Loucy (cell line): ENCODE results near the gene SPACA9.

Experiments
- H2AFZ ChIP-seq: fragments of 200-600 bp; sonication (generic); 2 replicates; pipeline ENCODE4 v1.6.0; 2016; ENCODE audit warnings: antibody characterized with exemption, mild to moderate bottlenecking, low read length, moderate library complexity
- H3F3A ChIP-seq: fragments of 200-600 bp; 2 replicates; pipeline ENCODE4 v1.6.0; 2016; ENCODE audit warnings: antibody characterized with exemption, low read depth, mild to moderate bottlenecking
- H3K27me3 ChIP-seq: fragments of 200-600 bp; sonication (generic); 2 replicates; pipeline ENCODE4 v1.6.1; 2014; ENCODE audit warnings: low read length, mild to moderate bottlenecking; ENCODE audit not compliant: insufficient read depth, poor library complexity, severe bottlenecking
- H3K36me3 ChIP-seq: fragments of 200-600 bp; sonication (generic); 2 replicates; pipeline ENCODE4 v1.6.1; 2016; ENCODE audit warnings: low read length; ENCODE audit not compliant: insufficient read depth
- H3K4me1 ChIP-seq: fragments of 200-600 bp; sonication (generic); 2 replicates; pipeline ENCODE4 v1.5.1; 2014; ENCODE audit warnings: low read length, mild to moderate bottlenecking; ENCODE audit not compliant: insufficient read depth, poor library complexity, severe bottlenecking
- H3K4me2 ChIP-seq: fragments of 200-600 bp; sonication (generic); 2 replicates; pipeline ENCODE4 v1.6.0; 2014; ENCODE audit warnings: antibody characterized with exemption, low read length, low read depth, mild to moderate bottlenecking; ENCODE audit not compliant: poor library complexity, severe bottlenecking
- H3K4me3 ChIP-seq: fragments of 200-600 bp; sonication (generic); 2 replicates; pipeline ENCODE4 v1.5.1; 2014; ENCODE audit warnings: low read length, mild to moderate bottlenecking, mixed read lengths; ENCODE audit not compliant: poor library complexity, severe bottlenecking
- H3K79me2 ChIP-seq: fragments of 200-600 bp; sonication (generic); 2 replicates; pipeline ENCODE4 v1.6.1; 2014; ENCODE audit warnings: low read length; ENCODE audit not compliant: insufficient read depth
- H3K9ac ChIP-seq: fragments of 200-600 bp; sonication (generic); 2 replicates; pipeline ENCODE4 v1.6.0; 2014; ENCODE audit warnings: mild to moderate bottlenecking, low read depth, low read length, moderate library complexity; ENCODE audit not compliant: poor library complexity, severe bottlenecking
- H3K9me2 ChIP-seq: fragments of 200-600 bp; sonication (generic); replicated peaks from 2 replicates; pipeline ENCODE4 v1.6.1; 2016; ENCODE audit warnings: low read depth, low read length, mixed read lengths
- H3K9me3 ChIP-seq: fragments of 200-600 bp; sonication (generic); 2 replicates; pipeline ENCODE4 v1.6.1; 2014; ENCODE audit warnings: mild to moderate bottlenecking, antibody characterized with exemption, low read length, low read depth; ENCODE audit not compliant: insufficient read depth
- H4K20me1 ChIP-seq: fragments of 200-600 bp; sonication (generic); 2 replicates; pipeline ENCODE4 v1.6.0; 2014; ENCODE audit warnings: antibody characterized with exemption, low read length, mild to moderate bottlenecking; ENCODE audit not compliant: insufficient read depth, poor library complexity, severe bottlenecking
- EZH2phosphoT487 ChIP-seq: fragments of 200-600 bp; IDR thresholded peaks from 2 replicates; pipeline ENCODE4 v1.6.1; 2018; ENCODE audit warnings: antibody characterized with exemption, mild to moderate bottlenecking, moderate library complexity, borderline replicate concordance
- TF ChIP-seq, protein P1 (sequence below): fragments of 200-600 bp; sonication (generic); conservative IDR thresholded peaks from 2 replicates; pipeline ENCODE4 v1.5.1; 2014; ENCODE audit warnings: mild to moderate bottlenecking, antibody characterized with exemption, low read length

The SPACA9 gene

DNA sequence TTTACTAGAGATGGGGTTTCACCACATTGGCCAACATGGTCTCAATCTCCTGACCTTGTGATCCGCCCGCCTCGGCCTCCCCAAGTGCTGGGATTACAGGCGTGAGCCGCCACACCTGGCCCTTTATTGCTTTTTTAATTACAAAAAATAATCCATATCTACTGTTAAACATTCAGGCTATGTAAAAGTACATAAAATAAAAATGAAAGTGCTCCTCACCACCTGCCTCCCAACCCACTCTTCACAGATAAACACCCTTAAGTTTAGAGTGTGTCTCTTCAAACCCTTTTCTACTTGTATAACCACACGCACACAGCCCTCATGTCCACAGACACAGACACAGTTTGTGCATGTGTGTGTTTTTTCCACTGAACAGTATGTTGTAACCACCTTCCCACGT is 49.0 kb downstream of the SPACA9 start:
- no peak for TF ChIP-seq EZH2phosphoT487
- TF ChIP-seq, protein P1, sequence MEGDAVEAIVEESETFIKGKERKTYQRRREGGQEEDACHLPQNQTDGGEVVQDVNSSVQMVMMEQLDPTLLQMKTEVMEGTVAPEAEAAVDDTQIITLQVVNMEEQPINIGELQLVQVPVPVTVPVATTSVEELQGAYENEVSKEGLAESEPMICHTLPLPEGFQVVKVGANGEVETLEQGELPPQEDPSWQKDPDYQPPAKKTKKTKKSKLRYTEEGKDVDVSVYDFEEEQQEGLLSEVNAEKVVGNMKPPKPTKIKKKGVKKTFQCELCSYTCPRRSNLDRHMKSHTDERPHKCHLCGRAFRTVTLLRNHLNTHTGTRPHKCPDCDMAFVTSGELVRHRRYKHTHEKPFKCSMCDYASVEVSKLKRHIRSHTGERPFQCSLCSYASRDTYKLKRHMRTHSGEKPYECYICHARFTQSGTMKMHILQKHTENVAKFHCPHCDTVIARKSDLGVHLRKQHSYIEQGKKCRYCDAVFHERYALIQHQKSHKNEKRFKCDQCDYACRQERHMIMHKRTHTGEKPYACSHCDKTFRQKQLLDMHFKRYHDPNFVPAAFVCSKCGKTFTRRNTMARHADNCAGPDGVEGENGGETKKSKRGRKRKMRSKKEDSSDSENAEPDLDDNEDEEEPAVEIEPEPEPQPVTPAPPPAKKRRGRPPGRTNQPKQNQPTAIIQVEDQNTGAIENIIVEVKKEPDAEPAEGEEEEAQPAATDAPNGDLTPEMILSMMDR: no peak
- H2AFZ ChIP-seq: no peak overlapping the region
- H3K79me2 ChIP-seq: no peaks in the 10 kb centered on the region
- H3K4me3 ChIP-seq: no peak overlapping the region
- H3K4me2 ChIP-seq: no peak overlapping the region
- no peaks in the 10 kb centered on the region for H4K20me1 ChIP-seq
- peaks cover 57% of the 10 kb centered on the region; the same call in 1 of the 2 replicates for H3K36me3 ChIP-seq
- no peaks in the 10 kb centered on the region for H3K9me2 ChIP-seq
- no peaks in the 10 kb centered on the region for H3K9me3 ChIP-seq
- H3K4me1 ChIP-seq: no peaks in the 10 kb centered on the region
- H3F3A ChIP-seq: no peaks in the 10 kb centered on the region
- H3K9ac ChIP-seq: no peak overlapping the region
- no peaks in the 10 kb centered on the region for H3K27me3 ChIP-seq

DNA sequence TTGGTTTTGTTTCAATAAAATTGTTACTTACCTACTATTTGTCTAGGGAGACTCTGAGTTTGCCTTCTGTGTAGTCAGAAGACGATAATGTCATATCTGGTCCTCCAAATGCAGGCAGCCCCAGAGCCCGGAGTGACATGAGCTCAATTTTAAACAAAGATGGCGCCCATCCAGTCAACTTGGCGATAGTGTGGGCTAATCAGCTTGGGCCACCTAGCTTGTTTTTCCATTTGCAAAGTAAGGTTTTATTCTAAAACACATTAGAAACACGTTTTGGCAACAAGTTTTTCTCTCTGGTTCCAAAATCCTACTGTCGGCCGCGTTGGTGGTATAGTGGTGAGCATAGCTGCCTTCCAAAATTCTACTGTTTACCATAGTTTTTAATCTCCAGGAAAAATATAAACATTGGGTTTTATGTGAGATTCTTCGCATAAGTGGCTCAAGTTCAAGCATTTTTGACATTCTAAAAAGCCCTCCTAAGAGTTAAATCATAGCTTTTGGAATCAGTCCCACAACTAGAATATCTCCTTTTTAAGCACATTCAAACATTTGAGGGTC is 52.6 kb downstream of the SPACA9 start:
- Histone ChIP-seq H2AFZ (no peak overlapping the region), H3F3A (no peaks in the 10 kb centered on the region), H3K36me3 (peaks cover 34% of the 10 kb centered on the region; the same call in 1 of the 2 replicates), H3K27me3 (no peaks in the 10 kb centered on the region), H3K79me2 (no peaks in the 10 kb centered on the region), H3K4me2 (no peak overlapping the region), H3K9ac (no peak overlapping the region), H3K4me1 (no peaks in the 10 kb centered on the region), H4K20me1 (no peaks in the 10 kb centered on the region), H3K4me3 (no peak overlapping the region), H3K9me3 (no peaks in the 10 kb centered on the region), H3K9me2 (no peaks in the 10 kb centered on the region)
- TF ChIP-seq EZH2phosphoT487: no peak
- TF ChIP-seq, protein P1: no peak

DNA sequence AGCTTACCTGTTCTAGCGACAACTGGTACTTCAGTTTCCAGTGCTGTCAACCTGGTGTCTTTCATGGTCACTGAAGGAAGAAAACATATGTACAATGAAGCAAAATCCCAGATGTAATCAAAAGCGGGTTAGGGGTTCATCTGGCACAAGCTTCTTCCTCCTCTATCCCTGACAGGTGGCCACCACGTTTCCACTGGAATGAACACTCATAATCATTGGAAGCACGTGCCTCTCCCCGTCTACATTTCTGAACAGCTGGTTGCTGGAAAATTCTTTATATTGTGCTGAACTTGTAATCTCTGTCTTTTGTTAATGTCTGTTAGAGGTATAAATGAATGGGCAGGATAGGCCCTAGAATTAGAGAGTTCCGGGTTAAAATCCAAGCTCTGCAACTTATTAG is 56.3 kb downstream of the SPACA9 start:
- Histone ChIP-seq H3K4me3 (no peak overlapping the region), H3K9ac (no peak overlapping the region), H3K9me2 (no peaks in the 10 kb centered on the region), H3F3A (no peaks in the 10 kb centered on the region), H3K9me3 (no peaks in the 10 kb centered on the region), H3K36me3 (peaks cover 10% of the 10 kb centered on the region; the same call in 1 of the 2 replicates), H3K79me2 (peaks cover 36% of the 10 kb centered on the region; the same call in 1 of the 2 replicates), H3K4me1 (no peaks in the 10 kb centered on the region), H3K4me2 (no peak overlapping the region), H4K20me1 (no peaks in the 10 kb centered on the region), H2AFZ (no peak overlapping the region), H3K27me3 (no peaks in the 10 kb centered on the region)
- TF ChIP-seq, protein P1: no peak
- no peak for TF ChIP-seq EZH2phosphoT487
